GM20431 (cell line): Measurements from ENCODE around the gene ESPL1.

Experiments used
- in situ Hi-C: fragments of 300-500 bp; cut with MseI, MboI; formaldehyde crosslinking; loops from one replicate; pipeline ENCODE4 v1.15.0; 2020; ENCODE audit warnings: low sequenced_read_pairs; ENCODE audit not compliant: unreplicated experiment

The ESPL1 gene

DNA sequence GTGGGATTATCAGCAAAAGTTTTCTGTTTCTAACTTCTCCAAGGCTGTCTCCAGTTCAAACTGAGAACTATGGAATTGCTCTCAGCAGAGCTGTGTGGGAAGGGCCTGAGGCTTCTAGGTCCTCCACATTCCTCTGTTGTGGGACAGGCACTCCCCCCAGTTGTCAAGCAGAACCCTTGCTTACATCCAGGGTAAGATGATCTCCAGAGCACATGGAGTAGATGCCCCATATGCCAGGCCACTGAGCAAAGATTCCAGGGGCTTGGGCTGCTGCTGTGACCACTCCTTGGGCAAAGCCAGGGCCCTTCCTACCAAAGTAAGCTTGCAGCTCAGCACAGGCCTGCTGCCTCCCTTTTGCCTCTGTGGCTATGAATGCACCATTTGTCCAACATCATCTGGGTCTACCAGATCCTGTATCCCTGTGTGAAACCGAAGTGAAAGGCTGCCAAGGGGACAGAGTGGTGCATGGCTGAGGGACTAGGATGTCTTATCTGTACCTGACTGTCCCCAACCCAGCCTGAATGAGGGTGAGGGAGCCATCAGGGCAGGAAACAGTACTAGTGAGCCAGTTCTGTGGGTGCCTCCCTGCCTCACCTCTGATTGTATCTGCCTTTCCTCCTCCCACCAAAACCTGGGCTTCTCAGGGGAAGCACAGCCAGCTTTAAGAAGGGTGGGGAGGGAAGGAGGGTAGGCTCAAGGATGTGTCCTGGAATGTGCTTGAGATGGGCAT, 13.1 kb upstream of the ESPL1 start:
- in situ Hi-C loops = no loop called here

- in situ Hi-C loops = no loop called here
These were observed 12.1 kb upstream of the ESPL1 start for GRCh38 chr12:53255996-53256395.

GRCh38 chr12:53258541-53259539, 9.3 kb upstream of the ESPL1 start:
- in situ Hi-C loops = no loop called here

DNA sequence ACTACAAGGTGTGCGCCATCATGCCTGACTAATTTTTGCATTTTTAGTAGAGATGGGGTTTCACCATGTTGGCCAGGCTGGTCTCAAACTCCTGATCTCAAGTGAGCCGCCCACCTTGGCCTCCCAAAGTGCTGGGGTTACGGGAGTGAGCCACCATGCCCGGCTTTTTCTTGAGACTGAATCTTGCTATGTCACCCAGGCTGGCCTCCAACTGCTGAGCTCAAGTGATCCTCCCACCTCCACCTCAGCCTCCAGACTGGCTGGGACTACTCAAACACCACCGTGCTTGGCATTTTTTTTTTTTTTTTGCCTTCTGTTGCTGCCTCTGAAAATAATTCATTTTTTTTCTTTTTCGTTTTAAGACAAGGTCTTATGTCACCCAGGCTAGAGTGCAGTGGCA, 8.2 kb upstream of the ESPL1 start:
- in situ Hi-C loops = no loop called here

DNA sequence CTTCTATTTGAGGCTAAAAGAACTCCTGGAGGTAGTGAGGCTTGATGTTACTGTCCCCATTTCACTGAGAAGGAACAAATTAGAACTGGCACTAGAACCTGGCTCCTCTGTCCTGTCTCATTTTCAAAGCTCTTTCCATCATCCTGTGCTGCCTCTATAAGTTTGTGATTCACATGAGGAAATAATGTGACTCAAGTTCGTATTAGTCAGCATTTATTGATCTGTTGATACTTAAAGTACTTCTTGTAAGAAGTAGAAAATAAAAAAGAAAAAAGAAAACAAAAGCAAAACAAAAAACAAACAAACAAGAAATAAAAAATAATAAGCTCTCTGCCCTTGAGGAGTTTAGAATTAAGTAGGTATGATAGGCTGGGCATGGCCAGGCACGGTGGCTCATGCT, 2.3 kb upstream of the ESPL1 start:
- in situ Hi-C loops = no loop called here

DNA sequence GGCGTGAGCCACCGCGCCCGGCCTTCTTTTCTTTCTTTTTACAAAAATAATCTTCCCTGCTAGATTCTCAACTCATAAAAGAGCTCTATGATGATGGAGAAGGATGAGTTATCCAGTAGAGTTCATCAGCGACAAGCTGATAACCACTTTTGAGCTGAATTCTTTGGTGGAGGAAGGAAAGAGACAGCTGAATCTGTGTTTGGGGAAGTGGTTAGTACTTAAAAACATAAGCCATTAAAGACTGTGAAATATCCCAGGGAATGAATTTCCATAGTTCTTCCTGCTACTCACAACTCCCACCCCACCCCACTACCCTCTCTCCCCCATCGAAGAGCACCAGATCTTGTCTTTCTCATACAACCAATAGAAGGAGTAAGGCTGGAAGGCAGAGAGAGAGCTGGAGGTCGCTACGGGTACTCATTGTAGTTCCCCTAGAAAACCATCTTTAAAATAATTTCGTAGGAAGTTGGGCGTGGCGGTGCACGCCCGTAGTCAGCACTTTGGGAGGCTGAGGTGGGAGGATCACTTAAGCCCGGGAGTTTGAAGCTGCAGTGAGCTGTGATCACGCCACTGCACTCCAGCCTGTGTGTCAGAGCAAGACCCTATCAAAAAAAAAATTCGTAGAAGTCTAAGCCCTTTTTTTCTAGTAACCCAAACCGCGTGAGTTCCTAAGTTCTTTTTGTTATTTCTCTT, 647 bp upstream of the ESPL1 start:
- in situ Hi-C loops = no loop called here

- in situ Hi-C loops = no loop called here
These were observed 797 bp downstream of the ESPL1 start for GRCh38 chr12:53268630-53269562.

- in situ Hi-C loops = no loop called here
These were observed 6.3 kb downstream of the ESPL1 start for GRCh38 chr12:53274445-53274844.

DNA sequence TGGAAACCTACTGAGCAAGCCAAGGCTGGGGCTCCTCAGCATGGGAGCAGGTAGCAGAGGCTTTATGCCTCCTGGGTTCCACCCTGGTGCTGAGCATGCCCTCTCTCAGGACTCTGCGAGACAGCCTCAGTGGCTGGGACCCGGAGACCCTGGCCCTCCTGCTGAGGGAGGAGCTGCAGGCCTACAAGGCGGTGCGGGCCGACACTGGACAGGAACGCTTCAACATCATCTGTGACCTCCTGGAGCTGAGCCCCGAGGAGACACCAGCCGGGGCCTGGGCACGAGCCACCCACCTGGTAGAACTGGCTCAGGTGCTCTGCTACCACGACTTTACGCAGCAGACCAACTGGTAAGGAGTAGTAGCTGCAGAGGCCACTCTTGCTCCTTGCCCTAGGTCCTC, 8.4 kb downstream of the ESPL1 start:
- in situ Hi-C loops = no loop called here

- in situ Hi-C loops = no loop called here
These were observed 9.9 kb downstream of the ESPL1 start for GRCh38 chr12:53277981-53278380.

DNA sequence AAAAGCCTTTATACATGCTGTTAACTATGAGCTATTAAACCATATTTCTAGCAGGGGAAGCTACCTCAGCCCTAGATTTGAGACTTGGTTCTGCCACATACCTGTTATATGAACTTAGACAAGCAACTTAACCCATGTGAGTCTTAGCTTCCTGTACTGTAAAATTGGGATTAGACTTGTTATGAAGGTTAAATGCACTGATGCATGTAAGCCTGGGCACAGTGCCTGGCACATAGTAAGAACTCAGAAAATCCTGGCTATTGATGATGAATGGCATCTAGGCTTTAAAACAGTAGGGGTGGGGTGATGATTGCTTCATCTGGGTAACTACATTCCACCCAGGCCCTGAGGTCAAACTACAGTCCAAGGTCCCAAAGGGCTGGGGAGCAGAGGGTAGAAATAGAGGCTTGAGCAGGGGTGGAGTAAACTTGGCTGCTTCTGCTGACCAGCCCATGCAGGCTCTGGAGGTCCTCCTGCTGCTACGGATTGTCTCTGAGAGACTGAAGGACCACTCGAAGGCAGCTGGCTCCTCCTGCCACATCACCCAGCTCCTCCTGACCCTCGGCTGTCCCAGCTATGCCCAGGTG, 11.3 kb downstream of the ESPL1 start:
- in situ Hi-C loops = no loop called here

GRCh38 chr12:53279888-53280498, 11.9 kb downstream of the ESPL1 start:
- in situ Hi-C loops = no loop called here

DNA sequence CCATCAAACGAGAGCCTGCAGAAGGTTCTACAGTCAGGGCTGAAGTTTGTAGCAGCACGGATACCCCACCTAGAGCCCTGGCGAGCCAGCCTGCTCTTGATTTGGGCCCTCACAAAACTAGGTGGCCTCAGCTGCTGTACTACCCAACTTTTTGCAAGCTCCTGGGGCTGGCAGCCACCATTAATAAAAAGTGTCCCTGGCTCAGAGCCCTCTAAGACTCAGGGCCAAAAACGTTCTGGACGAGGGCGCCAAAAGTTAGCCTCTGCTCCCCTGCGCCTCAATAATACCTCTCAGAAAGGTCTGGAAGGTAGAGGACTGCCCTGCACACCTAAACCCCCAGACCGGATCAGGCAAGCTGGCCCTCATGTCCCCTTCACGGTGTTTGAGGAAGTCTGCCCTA, 18.3 kb downstream of the ESPL1 start:
- in situ Hi-C loops = loop anchor here (5.0 kb wide), 1 partner anchor 74 kb away; no protein-coding TSS in a partner anchor

DNA sequence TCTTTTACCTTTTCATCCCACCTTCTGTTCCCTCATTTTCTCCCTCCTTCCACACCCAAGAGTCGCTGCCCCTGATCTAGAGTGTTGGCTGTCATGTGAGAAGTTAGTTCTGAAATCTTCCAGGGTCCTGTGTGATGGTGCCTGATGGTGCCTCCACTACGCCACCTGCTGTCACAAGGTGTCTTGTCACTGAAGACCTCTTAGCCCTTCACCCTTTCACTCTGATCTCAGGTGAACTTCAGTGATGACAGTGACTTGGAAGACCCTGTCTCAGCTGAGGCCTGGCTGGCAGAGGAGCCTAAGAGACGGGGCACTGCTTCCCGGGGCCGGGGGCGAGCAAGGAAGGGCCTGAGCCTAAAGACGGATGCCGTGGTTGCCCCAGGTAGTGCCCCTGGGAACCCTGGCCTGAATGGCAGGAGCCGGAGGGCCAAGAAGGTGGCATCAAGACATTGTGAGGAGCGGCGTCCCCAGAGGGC, 19.7 kb downstream of the ESPL1 start:
- in situ Hi-C loops = loop anchor here (5.0 kb wide), 1 partner anchor 75 kb away; no protein-coding TSS in a partner anchor

- in situ Hi-C loops = loop anchor here (5.0 kb wide), 1 partner anchor 76 kb away; no protein-coding TSS in a partner anchor
These were observed 20.2 kb downstream of the ESPL1 start for GRCh38 chr12:53288322-53288721.

GRCh38 chr12:53289891-53290290, 21.8 kb downstream of the ESPL1 start:
- in situ Hi-C loops = loop anchor here (5.0 kb wide), 1 partner anchor 78 kb away; no protein-coding TSS in a partner anchor

DNA sequence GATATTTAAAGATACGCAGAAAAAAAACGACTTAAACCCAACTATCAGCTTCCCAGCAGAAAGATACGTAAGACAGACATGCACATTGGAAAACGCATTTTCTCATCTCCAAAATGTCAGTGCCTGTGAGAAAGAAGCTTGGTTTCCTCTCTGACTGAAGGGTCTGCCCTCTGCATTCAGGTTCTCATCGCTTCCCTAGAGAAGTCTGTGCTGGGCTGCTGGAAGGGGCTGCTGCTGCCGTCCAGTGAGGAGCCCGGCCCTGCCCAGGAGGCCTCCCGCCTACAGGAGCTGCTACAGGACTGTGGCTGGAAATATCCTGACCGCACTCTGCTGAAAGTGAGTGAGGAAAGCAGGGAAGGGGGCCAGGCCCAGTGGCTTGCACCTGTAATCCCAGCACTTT, 22.6 kb downstream of the ESPL1 start:
- in situ Hi-C loops = no loop called here

- in situ Hi-C loops = no loop called here
These were observed 24.3 kb downstream of the ESPL1 start for GRCh38 chr12:53292426-53292825.
